H9 (cell line): ENCODE results near the gene POLD1. TPM values are rescaled to one million over a fixed set of nuclear protein-coding genes. Genes with fewer than 3 reads are reported as not detected.

Source experiments
- DNase-seq: peaks from one replicate; pipeline ENCODE4 v3.0.0-alpha.2; 2017
- H2AFZ ChIP-seq: one replicate; pipeline ENCODE4 v1.6.1; 2013; ENCODE audit warnings: mild to moderate bottlenecking, low read length, control low read depth, moderate library complexity
- H2AK5ac ChIP-seq: 2 replicates; pipeline ENCODE4 v1.6.1; 2013; ENCODE audit warnings: low read length, control low read depth, mixed read lengths; ENCODE audit not compliant: insufficient read length
- H2BK120ac ChIP-seq: one replicate; pipeline ENCODE4 v1.6.1; 2013; ENCODE audit warnings: low read depth, mild to moderate bottlenecking, low read length, control low read depth, inconsistent platforms; ENCODE audit not compliant: poor library complexity, severe bottlenecking
- H2BK12ac ChIP-seq: 2 replicates; pipeline ENCODE4 v1.6.1; 2013; ENCODE audit warnings: low read length, control low read depth, mixed read lengths, low read depth; ENCODE audit not compliant: insufficient read length
- H2BK15ac ChIP-seq: 2 replicates; pipeline ENCODE4 v1.6.1; 2013; ENCODE audit warnings: low read depth, low read length, control low read depth
- H2BK20ac ChIP-seq: one replicate; pipeline ENCODE4 v1.6.1; 2013; ENCODE audit warnings: low read depth, mild to moderate bottlenecking, low read length, control low read depth, inconsistent platforms; ENCODE audit not compliant: poor library complexity, severe bottlenecking
- H2BK5ac ChIP-seq: 2 replicates; pipeline ENCODE4 v1.6.1; 2013; ENCODE audit warnings: low read length, control low read depth, mixed read lengths; ENCODE audit not compliant: insufficient read length
- H3K14ac ChIP-seq: 2 replicates; pipeline ENCODE4 v1.6.1; 2013; ENCODE audit warnings: low read length, control low read depth; ENCODE audit not compliant: insufficient read depth
- H3K18ac ChIP-seq: 2 replicates; pipeline ENCODE4 v1.6.1; 2013; ENCODE audit warnings: low read depth, mild to moderate bottlenecking, mixed read lengths, low read length, control low read depth; ENCODE audit not compliant: insufficient read length
- H3K23ac ChIP-seq: 2 replicates; pipeline ENCODE4 v1.6.1; 2013; ENCODE audit warnings: low read length, control low read depth, mixed read lengths, low read depth; ENCODE audit not compliant: insufficient read length
- H3K23me2 ChIP-seq: 2 replicates; pipeline ENCODE4 v1.6.1; 2013; ENCODE audit warnings: low read depth, mild to moderate bottlenecking, mixed read lengths, low read length, control low read depth; ENCODE audit not compliant: insufficient read length, poor library complexity, severe bottlenecking
- H3K27ac ChIP-seq: 2 replicates; pipeline ENCODE4 v1.5.1; 2013; ENCODE audit warnings: low read length, control low read depth, mixed read lengths, low read depth; ENCODE audit not compliant: insufficient read length
- H3K27me3 ChIP-seq: 2 replicates; pipeline ENCODE4 v1.6.1; 2013; ENCODE audit warnings: low read length, control low read depth, inconsistent platforms; ENCODE audit not compliant: insufficient read depth
- H3K4ac ChIP-seq: 2 replicates; pipeline ENCODE4 v1.6.1; 2013; ENCODE audit warnings: low read depth, mild to moderate bottlenecking, control low read depth, inconsistent platforms, low read length, moderate library complexity
- H3K4me1 ChIP-seq: 2 replicates; pipeline ENCODE4 v1.6.1; 2013; ENCODE audit warnings: low read length, control low read depth, inconsistent platforms; ENCODE audit not compliant: insufficient read depth
- H3K4me2 ChIP-seq: 2 replicates; pipeline ENCODE4 v1.6.1; 2013; ENCODE audit warnings: low read length, control low read depth, mixed read lengths; ENCODE audit not compliant: insufficient read length, insufficient read depth
- H3K56ac ChIP-seq: 2 replicates; pipeline ENCODE4 v1.6.1; 2013; ENCODE audit warnings: low read depth, mild to moderate bottlenecking, mixed read lengths, low read length, control low read depth; ENCODE audit not compliant: insufficient read length
- H3K79me1 ChIP-seq: 2 replicates; pipeline ENCODE4 v1.6.1; 2013; ENCODE audit warnings: low read depth, mild to moderate bottlenecking, moderate library complexity, low read length, control low read depth, inconsistent platforms; ENCODE audit not compliant: insufficient read depth, poor library complexity, severe bottlenecking
- H3K79me2 ChIP-seq: 2 replicates; pipeline ENCODE4 v1.6.1; 2013; ENCODE audit warnings: low read length, control low read depth, inconsistent platforms; ENCODE audit not compliant: insufficient read depth
- H3K9ac ChIP-seq: 2 replicates; pipeline ENCODE4 v1.6.1; 2013; ENCODE audit warnings: low read length, control low read depth, mixed read lengths; ENCODE audit not compliant: insufficient read length; ENCODE audit errors: extremely low read depth
- H3K9me3 ChIP-seq: one replicate; pipeline ENCODE4 v1.6.1; 2013; ENCODE audit warnings: low read depth, low read length, inconsistent platforms; ENCODE audit not compliant: control insufficient read depth
- H3T11ph ChIP-seq: one replicate; pipeline ENCODE4 v1.6.1; 2013; ENCODE audit warnings: mild to moderate bottlenecking, low read length, control low read depth, inconsistent platforms
- H4K20me1 ChIP-seq: one replicate; pipeline ENCODE4 v1.6.1; 2013; ENCODE audit not compliant: control insufficient read depth, insufficient read length, insufficient read depth
- H4K5ac ChIP-seq: 2 replicates; pipeline ENCODE4 v1.6.1; 2013; ENCODE audit warnings: low read depth, mild to moderate bottlenecking, mixed read lengths, low read length, control low read depth; ENCODE audit not compliant: insufficient read length
- H4K8ac ChIP-seq: replicated peaks from 2 replicates; pipeline ENCODE4 v1.6.1; 2013; ENCODE audit warnings: low read length, control low read depth, mixed read lengths, low read depth; ENCODE audit not compliant: insufficient read length
- H4K91ac ChIP-seq: 2 replicates; pipeline ENCODE4 v1.6.1; 2013; ENCODE audit warnings: low read depth, mild to moderate bottlenecking, moderate library complexity, mixed read lengths, low read length, control low read depth; ENCODE audit not compliant: insufficient read length
- H3K27ac Mint-ChIP-seq, 3 experiments: 2 replicates in 2 of 3; 3 replicates in 1 of 3; pipeline ENCODE4 v1.8.0; 2020 to 2021; ENCODE audit warnings: mixed read lengths in 3 of 3, mild to moderate bottlenecking in 1 of 3, moderate library complexity in 1 of 3
- H3K27me3 Mint-ChIP-seq: 2 replicates; pipeline ENCODE4 v1.8.0; 2021; ENCODE audit warnings: low read depth, mild to moderate bottlenecking, moderate library complexity, mixed read lengths
- H3K36me3 Mint-ChIP-seq, 3 experiments: 2 replicates in 2 of 3; 3 replicates in 1 of 3; pipeline ENCODE4 v1.8.0; 2020 to 2021; ENCODE audit warnings: low read depth in 3 of 3, mixed read lengths in 3 of 3; ENCODE audit not compliant: insufficient read depth in 1 of 3
- H3K4me1 Mint-ChIP-seq, 2 experiments: 2 replicates each; pipeline ENCODE4 v1.8.0; 2020; ENCODE audit warnings: mixed read lengths in 2 of 2
- H3K4me3 Mint-ChIP-seq, 2 experiments: 2 replicates in 1 of 2; 3 replicates in 1 of 2; pipeline ENCODE4 v1.8.0; 2020 to 2021; ENCODE audit warnings: mild to moderate bottlenecking in 2 of 2, mixed read lengths in 2 of 2, moderate library complexity in 1 of 2
- H3K9me3 Mint-ChIP-seq, 2 experiments: 2 replicates in 1 of 2; 3 replicates in 1 of 2; pipeline ENCODE4 v1.8.0; 2020; ENCODE audit warnings: mild to moderate bottlenecking in 2 of 2, mixed read lengths in 2 of 2, moderate library complexity in 1 of 2
- WGBS: extraction: QIAGEN DNeasy Blood & Tissue Kit; methylation state at CpG from one replicate; pipeline ENCODE4 v1.1.7; 2013; ENCODE audit warnings: missing lambda C conversion rate, low lambda C conversion rate, mixed read lengths; ENCODE audit not compliant: insufficient read length; ENCODE audit errors: extremely low coverage; 5-methylcytosine and 5-hydroxymethylcytosine counted together
- total RNA-seq: library from RNA; stranded (reverse); gene quantifications from 2 replicates; pipeline ENCODE4 v1.2.1, GENCODE V29; 2021
- TF ChIP-seq, protein P1 (sequence below): fragments of 200-600 bp; sonication (generic); conservative IDR thresholded peaks from 3 replicates; pipeline ENCODE4 v1.8.0; 2021; ENCODE audit warnings: antibody characterized with exemption, mild to moderate bottlenecking

The POLD1 gene
- total RNA-seq, 1 experiment from 2014 or later = 165 TPM

DNA sequence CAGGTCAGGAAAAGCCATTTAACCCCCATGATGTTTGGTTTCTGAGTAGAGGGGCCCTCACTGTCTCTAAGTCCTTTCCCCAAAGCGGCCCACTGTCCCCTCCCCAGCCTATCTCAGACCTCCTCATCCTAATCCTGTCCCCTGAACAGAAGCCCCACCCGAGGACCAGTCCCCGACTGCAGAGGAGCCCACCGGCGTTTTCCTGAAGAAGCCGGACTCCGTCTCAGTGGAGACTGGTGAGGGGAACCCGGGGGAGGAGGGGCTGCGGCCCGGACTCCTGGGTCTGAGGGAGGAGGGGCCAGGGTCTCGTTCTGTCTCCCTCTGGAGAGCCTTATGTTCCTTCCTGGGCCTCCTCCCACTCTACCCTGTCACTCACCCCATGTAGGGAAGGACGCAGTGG lies 51.5 kb downstream of the POLD1 start:
- H3K4me1 Mint-ChIP-seq = peaks cover 22 to 25% of the 10 kb centered on the region in 2 experiments
- no peak overlapping the region; the same call in 1 of the 2 replicates for H2BK15ac ChIP-seq
- H3K27me3 ChIP-seq = no peaks in the 10 kb centered on the region
- H3K14ac ChIP-seq = no peak overlapping the region; the same call in 1 of the 2 replicates
- peaks cover 0 to 2% (median 0%) of the 10 kb centered on the region in 3 experiments; a peak in 2 of 7 replicates for H3K36me3 Mint-ChIP-seq
- no peak overlapping the region for H3K56ac ChIP-seq
- no peak for DNase-seq
- H4K8ac ChIP-seq = no peak overlapping the region
- H2AK5ac ChIP-seq = no peak overlapping the region
- H3K4me1 ChIP-seq = peaks cover 3% of the 10 kb centered on the region; the same call in 1 of the 2 replicates
- TF ChIP-seq, protein P1, sequence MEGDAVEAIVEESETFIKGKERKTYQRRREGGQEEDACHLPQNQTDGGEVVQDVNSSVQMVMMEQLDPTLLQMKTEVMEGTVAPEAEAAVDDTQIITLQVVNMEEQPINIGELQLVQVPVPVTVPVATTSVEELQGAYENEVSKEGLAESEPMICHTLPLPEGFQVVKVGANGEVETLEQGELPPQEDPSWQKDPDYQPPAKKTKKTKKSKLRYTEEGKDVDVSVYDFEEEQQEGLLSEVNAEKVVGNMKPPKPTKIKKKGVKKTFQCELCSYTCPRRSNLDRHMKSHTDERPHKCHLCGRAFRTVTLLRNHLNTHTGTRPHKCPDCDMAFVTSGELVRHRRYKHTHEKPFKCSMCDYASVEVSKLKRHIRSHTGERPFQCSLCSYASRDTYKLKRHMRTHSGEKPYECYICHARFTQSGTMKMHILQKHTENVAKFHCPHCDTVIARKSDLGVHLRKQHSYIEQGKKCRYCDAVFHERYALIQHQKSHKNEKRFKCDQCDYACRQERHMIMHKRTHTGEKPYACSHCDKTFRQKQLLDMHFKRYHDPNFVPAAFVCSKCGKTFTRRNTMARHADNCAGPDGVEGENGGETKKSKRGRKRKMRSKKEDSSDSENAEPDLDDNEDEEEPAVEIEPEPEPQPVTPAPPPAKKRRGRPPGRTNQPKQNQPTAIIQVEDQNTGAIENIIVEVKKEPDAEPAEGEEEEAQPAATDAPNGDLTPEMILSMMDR = no peak
- no peak overlapping the region for H2AFZ ChIP-seq
- no peak overlapping the region for H3K23ac ChIP-seq
- H2BK120ac ChIP-seq = no peak overlapping the region
- H2BK20ac ChIP-seq = no peak overlapping the region
- H3K27me3 Mint-ChIP-seq = peaks cover 16% of the 10 kb centered on the region
- no peak overlapping the region for H3K27ac Mint-ChIP-seq
- no peak overlapping the region for H3K27ac ChIP-seq
- H3K79me2 ChIP-seq = no peaks in the 10 kb centered on the region
- H4K5ac ChIP-seq = no peak overlapping the region
- H3K9me3 Mint-ChIP-seq = no peaks in the 10 kb centered on the region; a peak in 1 of 5 replicates
- no peak overlapping the region for H3K4me2 ChIP-seq
- H3K4ac ChIP-seq = no peak overlapping the region
- H4K20me1 ChIP-seq = no peaks in the 10 kb centered on the region
- H3K18ac ChIP-seq = no peak overlapping the region
- H3K9ac ChIP-seq = no peak overlapping the region
- no CpG with 5 or more reads among the region's 12 CpGs for WGBS
- no peaks in the 10 kb centered on the region for H3K79me1 ChIP-seq
- no peak overlapping the region for H2BK5ac ChIP-seq
- no peak overlapping the region for H3K4me3 Mint-ChIP-seq
- no peak overlapping the region for H3T11ph ChIP-seq
- no peaks in the 10 kb centered on the region for H3K9me3 ChIP-seq
- no peak overlapping the region for H2BK12ac ChIP-seq
- peaks cover 12% of the 10 kb centered on the region for H3K23me2 ChIP-seq
- no peak overlapping the region for H4K91ac ChIP-seq
